ENCODE measurements around the gene PRKCA. TPM values are rescaled to one million over a fixed set of nuclear protein-coding genes. Genes with fewer than 3 reads are reported as not detected.
"Not testable (repeated sequence)": the region's sequence is repeated elsewhere in the genome, so short reads cannot be mapped to it uniquely, and the experiment has no call there.

Gene PRKCA
- total RNA-seq, 1 experiment from 2014 or later, result 36.1 TPM

DNA sequence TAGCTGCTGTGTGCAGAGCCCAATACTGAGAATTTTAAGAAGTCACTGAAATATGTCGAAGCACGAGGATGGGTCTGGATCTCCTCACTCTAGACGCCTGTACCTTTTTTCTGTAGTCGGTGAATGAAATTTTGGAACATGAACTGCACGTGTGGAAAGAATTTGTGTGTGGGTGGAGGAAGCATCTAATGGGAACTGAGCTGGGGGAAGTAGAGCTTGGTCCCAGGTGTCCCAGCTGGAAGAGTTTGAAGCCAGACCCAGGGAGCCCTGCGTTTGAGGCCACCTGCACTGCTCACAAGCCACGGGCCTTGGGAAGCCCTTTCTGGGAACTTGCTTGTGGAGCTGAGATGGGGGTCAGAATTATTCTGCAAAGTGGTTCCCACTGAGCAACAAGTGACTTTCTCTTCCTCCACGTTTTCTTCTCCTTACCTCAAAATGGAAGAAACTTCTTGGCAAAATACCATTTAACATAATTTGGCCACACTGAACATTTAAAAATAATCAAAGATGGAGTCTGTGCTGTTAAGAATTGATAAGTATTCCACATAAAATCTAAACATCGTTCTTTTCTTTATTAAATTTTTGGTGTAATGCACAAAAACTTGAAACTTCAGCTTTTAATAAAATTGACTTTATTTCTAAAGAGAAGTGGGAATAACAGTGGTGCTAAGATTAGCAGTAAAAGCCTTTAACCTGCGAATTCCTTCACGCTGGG lies 163.8 kb downstream of the PRKCA start:
- Histone ChIP-seq H3K4me3 (no peak overlapping the region), H3K4me1 (replicated peaks) (peaks cover 95% of the 10 kb centered on the region), H3K27me3 (replicated peaks) (no peaks in the 10 kb centered on the region), H3K36me3 (no peaks in the 10 kb centered on the region), H3K27ac (peak overlapping the region; percentile 89), H3K9me3 (replicated peaks) (no peaks in the 10 kb centered on the region)
- DNase-seq (ENCODE audit: low read depth in 1 of 2, low spot score in 2 of 2), result no peak

DNA sequence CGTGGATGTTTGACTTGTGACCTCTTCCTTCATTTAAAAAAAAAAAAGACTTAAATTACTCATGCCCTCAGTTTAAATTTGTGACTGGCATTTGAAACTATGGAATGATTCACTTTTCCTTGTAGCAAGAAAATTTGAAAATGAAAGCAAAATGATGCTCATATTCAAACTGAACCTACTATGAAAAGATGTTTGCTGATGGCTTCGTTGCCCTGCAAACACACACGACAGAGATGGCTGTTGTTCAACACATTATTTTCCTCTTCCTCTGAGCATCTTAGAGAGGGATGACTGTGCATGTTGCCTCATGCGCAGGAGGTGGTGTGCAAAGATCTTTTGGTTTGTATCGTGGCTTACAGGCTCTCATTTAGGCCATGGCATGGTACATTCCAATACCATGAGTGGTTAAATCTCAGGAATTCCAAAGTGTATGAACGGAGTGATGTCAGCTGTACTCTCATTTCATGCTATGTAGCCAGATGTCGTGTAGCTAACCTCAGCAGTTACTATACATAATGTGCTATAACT lies 164.5 kb downstream of the PRKCA start:
- DNase-seq (ENCODE audit: low read depth in 1 of 2, low spot score in 2 of 2), result peak; percentile 92 to 97
- Histone ChIP-seq H3K27me3 (replicated peaks) (no peaks in the 10 kb centered on the region), H3K4me3 (no peak overlapping the region), H3K9me3 (replicated peaks) (no peaks in the 10 kb centered on the region), H3K27ac (peak overlapping the region; percentile 89), H3K4me1 (replicated peaks) (peaks cover 89% of the 10 kb centered on the region), H3K36me3 (no peaks in the 10 kb centered on the region)

DNA sequence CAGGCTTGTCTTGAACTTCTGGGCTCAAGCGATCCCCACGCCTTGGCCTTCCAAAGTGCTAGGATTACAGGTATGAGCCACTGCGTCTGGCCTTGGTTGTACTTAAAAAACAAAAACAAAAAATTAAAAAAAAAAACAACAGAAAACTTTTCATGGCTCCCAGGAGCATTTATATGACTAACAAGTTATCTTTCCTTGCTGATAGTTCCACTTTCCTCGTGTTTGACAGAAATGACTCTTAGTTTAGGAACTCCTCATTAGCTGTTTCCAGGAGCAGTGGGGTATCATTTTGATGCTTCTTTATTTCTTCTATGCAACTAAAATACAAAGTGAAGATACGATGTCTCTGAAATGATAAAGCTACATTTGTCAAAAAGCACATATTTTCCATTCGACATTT lies 165.4 kb downstream of the PRKCA start:
- Histone ChIP-seq H3K27me3 (replicated peaks) (no peaks in the 10 kb centered on the region), H3K27ac (peak overlapping the region; percentile 89), H3K4me3 (no peak overlapping the region), H3K36me3 (no peaks in the 10 kb centered on the region), H3K9me3 (replicated peaks) (no peaks in the 10 kb centered on the region), H3K4me1 (replicated peaks) (peaks cover 81% of the 10 kb centered on the region)
- peak in 1 of 2 experiments; percentile 32 for DNase-seq (ENCODE audit: low read depth in 1 of 2, low spot score in 2 of 2)

DNA sequence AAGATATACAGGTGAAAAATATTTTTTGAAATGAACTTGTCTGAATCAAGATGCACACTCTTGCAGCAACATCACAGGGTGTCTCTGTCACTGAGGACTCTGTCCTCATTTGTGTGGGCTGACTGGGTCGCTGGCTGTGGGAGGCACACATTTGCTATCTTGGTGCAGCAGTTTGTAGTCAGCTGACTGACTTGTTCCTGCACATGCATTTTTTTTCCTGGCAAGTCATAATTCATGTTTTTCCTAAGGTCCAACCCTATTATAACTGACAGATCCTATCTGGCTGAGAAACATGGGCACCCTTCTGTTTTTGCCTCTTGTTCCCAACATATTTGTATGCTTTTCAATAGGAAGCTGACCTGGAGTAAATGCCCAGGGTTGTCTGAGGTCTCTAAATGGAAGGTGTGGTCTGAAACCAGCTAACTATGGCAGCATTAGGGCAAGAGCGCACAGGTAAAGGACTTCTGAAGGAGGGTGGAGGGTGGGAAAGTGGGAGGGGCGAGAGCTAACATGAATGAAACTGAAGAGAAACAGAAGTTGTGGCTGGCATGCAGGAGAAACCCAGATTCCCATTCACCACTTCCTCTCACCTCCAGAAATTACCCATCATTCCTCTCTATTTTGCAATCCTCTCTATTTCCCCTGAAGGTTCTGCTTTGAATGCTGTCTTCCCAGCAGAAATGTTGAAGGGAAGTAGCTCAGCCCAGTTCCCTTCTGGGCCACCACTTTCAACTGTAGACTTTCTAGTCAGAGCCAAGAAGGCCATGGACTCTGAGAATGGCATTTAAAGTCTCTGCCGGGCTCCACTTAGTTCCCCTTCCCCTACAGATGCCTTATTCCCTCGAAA lies 166.1 kb downstream of the PRKCA start:
- Histone ChIP-seq H3K27me3 (replicated peaks) (no peaks in the 10 kb centered on the region), H3K36me3 (no peaks in the 10 kb centered on the region), H3K9me3 (replicated peaks) (no peaks in the 10 kb centered on the region), H3K27ac (peak overlapping the region; percentile 89), H3K4me3 (no peak overlapping the region), H3K4me1 (replicated peaks) (peaks cover 75% of the 10 kb centered on the region)
- DNase-seq (ENCODE audit: low read depth in 1 of 2, low spot score in 2 of 2), result peak in 1 of 2 experiments; percentile 34

DNA sequence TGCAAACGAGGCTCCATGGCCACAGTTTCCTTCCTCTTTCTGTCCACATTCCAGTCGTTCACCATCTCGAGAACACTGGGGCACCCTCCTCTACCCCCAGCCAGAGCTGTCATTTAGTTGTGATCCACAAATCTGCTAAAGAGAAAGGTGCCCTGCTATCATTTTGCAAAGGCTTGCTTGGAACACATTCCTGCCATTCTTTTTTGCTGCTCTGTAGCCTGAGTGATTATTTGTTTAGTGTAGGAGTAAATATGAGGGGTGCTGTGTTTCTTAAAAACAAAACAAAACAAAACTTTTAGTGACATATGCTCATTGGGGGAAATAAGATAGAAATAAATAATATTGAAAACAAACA lies 166.7 kb downstream of the PRKCA start:
- peak; percentile 61 to 82 for DNase-seq (ENCODE audit: low read depth in 1 of 2, low spot score in 2 of 2)
- H3K4me1 ChIP-seq (replicated peaks), result peaks cover 72% of the 10 kb centered on the region
- H3K27ac ChIP-seq, result peak overlapping the region; percentile 89
- no peaks in the 10 kb centered on the region for H3K36me3 ChIP-seq
- H3K9me3 ChIP-seq (replicated peaks), result no peaks in the 10 kb centered on the region
- no peaks in the 10 kb centered on the region for H3K27me3 ChIP-seq (replicated peaks)
- no peak overlapping the region for H3K4me3 ChIP-seq

DNA sequence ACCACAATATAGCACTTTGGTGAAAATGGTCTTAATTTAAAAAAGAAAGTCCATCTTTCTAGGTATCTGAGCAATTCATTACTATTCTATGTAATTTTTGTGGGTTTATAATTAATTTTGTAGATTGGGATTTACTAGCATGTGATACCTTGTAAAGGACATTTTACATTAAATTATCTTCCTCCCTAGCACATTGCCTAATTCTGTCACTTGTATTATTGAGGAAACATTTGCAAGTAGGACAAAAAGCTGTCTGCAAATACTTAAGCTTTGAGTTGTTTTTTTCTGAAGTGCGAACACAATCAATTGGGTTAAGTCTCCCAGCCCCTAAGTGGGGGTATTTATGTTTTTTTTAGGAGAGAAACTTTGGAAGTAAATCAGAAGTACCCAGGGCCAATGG lies 167.0 kb downstream of the PRKCA start:
- no peak for DNase-seq (ENCODE audit: low read depth in 1 of 2, low spot score in 2 of 2)
- Histone ChIP-seq H3K36me3 (no peaks in the 10 kb centered on the region), H3K9me3 (replicated peaks) (no peaks in the 10 kb centered on the region), H3K27ac (peak overlapping the region; percentile 89), H3K27me3 (replicated peaks) (no peaks in the 10 kb centered on the region), H3K4me3 (no peak overlapping the region), H3K4me1 (replicated peaks) (peaks cover 68% of the 10 kb centered on the region)

DNA sequence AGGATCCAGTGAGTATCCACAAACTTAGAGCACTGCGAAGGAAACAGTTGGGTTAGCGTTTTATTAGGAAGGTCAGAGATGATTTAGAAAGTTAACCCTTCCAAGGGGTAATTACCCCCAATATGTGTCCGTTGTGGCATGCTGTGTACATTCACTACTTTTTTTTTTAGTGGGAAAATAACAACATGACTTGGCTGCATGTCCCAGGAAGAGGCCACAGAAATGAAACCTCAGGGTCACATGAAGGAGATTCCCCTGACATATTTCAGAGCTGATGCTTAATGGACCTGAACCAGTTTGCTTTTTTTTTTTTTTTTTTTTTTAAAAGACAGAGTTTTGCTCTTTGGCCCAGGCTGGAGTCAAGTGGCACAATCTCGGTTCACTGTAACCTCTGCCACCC lies 167.5 kb downstream of the PRKCA start:
- Histone ChIP-seq H3K9me3 (replicated peaks) (no peaks in the 10 kb centered on the region), H3K4me3 (no peak overlapping the region), H3K36me3 (no peaks in the 10 kb centered on the region), H3K4me1 (replicated peaks) (peaks cover 64% of the 10 kb centered on the region), H3K27ac (peak overlapping the region; percentile 89), H3K27me3 (replicated peaks) (no peaks in the 10 kb centered on the region)
- no peak for DNase-seq (ENCODE audit: low read depth in 1 of 2, low spot score in 2 of 2)

DNA sequence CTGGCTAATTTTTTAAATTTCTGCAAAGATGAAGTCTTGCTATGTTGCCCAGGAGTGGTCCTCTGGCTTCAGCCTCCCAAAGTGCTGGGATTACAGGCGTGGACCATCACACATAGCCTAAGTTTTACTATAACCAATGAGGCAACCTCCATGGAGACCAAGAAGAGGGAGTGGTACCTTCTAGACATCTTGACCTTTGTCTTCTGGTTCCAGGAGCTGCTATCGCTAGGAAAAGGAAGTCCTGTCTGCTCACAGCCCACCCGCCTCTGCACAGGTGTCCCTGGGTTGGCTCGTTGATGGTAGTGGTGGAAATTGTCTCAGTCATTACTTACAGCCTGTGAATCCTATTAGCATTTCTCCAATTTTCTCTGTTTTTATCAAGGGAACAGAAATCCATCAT lies 169.7 kb downstream of the PRKCA start:
- Histone ChIP-seq H3K36me3 (no peaks in the 10 kb centered on the region), H3K27me3 (replicated peaks) (no peaks in the 10 kb centered on the region)
- no peak for DNase-seq (ENCODE audit: low read depth in 1 of 2, low spot score in 2 of 2)

DNA sequence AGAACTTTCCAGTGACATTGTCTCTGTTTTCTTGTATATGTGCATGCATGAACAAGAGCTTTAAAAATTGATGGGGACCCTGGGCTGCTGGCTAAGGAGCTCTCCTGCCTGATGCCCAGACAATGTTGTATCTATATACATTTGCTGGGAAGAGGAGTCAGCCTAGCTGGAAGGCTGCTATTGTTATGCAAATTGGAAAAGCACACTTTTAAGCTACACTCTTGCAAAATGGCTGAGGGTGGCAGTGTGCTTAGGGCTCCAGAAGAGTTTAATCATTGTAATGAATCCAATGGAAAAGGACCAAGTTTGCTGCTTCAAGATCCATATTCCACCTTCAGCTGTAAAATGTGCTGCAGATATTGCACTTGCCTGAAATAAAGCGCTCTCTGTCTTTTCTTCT lies 171.8 kb downstream of the PRKCA start:
- Histone ChIP-seq H3K36me3 (no peaks in the 10 kb centered on the region), H3K9me3 (replicated peaks) (no peaks in the 10 kb centered on the region), H3K4me3 (no peak overlapping the region), H3K27me3 (replicated peaks) (no peaks in the 10 kb centered on the region), H3K27ac (no peak overlapping the region), H3K4me1 (replicated peaks) (peaks cover 37% of the 10 kb centered on the region)
- DNase-seq (ENCODE audit: low read depth in 1 of 2, low spot score in 2 of 2), result no peak

More for the DNA sequence above, 169.7 kb downstream of the PRKCA start:
- peaks cover 54% of the 10 kb centered on the region for H3K4me1 ChIP-seq (replicated peaks)
- no peak overlapping the region for H3K27ac ChIP-seq
- no peaks in the 10 kb centered on the region for H3K9me3 ChIP-seq (replicated peaks)
- H3K4me3 ChIP-seq, result no peak overlapping the region

DNA sequence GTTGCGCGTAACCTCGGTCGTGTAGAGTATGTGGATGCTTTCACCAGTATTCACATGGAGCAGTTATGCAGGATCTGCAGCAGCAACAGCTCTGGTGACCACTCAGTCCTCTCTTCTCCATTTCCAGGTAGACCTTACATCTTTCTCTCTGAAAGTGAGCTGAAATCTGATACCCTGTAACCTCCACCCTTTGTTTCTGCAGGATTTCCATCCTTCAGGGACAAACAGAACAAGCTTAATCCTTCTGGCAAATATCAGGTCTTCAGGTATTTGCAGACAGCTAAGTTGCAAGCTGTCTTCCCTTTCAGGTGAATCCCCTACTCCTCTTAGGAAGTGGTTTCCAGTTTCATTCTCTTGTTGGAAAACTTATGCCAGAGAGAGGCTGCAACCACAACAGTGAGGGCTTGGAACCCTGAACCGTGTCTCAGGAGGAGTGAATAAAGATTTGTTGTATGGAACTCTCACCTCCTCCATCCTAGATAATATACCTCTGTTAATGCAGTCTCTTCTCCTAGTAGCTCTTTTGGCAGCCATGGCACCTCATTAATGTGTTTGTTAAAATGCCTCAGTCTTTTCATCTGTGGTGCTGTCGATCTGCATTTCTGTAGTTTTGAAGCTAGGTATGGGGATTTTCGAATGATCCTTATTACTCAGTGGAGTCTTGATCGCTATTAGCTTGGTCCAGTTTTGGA lies 172.5 kb downstream of the PRKCA start:
- no peak for DNase-seq (ENCODE audit: low read depth in 1 of 2, low spot score in 2 of 2)

DNA sequence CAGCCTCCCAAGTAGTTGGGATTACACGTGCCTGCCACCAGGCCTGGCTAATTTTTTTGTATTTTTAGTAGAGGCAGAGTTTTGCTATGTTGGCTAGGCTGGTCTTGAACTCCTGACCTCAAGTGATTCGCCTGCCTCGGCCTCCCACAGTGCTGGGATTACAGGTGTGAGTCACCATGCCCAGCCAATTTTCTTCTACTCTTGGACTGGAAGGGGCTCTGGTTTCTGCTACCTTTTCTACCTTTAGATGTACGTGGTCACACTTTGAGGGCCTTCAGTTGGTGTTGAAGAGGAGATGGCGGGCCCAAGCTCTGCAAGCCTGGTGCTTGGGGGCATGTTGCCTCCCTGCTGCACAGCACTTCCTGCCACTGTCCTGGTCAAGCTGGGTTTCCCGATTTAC lies 173.6 kb downstream of the PRKCA start:
- no peak for DNase-seq (ENCODE audit: low read depth in 1 of 2, low spot score in 2 of 2)
- Histone ChIP-seq H3K27me3 (replicated peaks) (no peaks in the 10 kb centered on the region), H3K36me3 (no peaks in the 10 kb centered on the region), H3K27ac (no peak overlapping the region), H3K4me3 (no peak overlapping the region), H3K9me3 (replicated peaks) (no peaks in the 10 kb centered on the region), H3K4me1 (replicated peaks) (peaks cover 24% of the 10 kb centered on the region)

More for the DNA sequence above, 172.5 kb downstream of the PRKCA start:
- no peaks in the 10 kb centered on the region for H3K27me3 ChIP-seq (replicated peaks)
- no peaks in the 10 kb centered on the region for H3K36me3 ChIP-seq
- no peak overlapping the region for H3K4me3 ChIP-seq
- no peak overlapping the region for H3K27ac ChIP-seq
- peaks cover 30% of the 10 kb centered on the region for H3K4me1 ChIP-seq (replicated peaks)
- no peaks in the 10 kb centered on the region for H3K9me3 ChIP-seq (replicated peaks)

DNA sequence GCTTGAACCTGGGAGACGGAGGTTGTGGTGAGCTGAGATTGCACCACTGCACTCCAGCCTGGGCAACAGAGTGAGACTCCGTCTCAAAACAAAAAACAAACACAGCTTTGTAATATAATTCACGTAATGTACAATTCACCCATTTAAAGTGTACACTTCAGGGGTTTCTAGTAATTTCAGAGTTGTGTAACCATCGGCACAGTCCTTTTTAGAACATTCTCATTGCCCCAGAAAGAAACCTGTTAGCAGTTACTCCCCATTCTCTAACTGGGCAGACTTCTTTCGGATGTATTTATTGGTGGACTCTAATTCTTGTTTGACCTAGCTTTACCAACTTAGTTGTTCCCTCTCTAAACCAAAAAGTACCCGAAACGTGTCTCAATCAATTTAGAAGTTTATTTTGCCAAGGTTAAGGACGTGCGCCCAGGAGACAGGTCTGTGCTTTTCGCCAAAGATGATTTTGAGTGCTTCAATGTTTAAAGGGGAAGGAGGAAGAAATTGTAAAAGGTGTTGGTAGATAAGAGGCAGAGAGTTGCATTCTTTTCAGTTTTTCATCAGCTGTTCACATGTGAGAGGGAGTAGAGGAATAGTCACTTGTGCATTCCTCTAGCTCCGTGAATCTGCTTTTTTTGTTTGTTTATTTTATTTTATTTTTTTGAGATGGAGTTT lies 175.3 kb downstream of the PRKCA start:
- Histone ChIP-seq H3K9me3 (replicated peaks) (no peaks in the 10 kb centered on the region), H3K36me3 (no peaks in the 10 kb centered on the region), H3K27me3 (replicated peaks) (no peaks in the 10 kb centered on the region), H3K27ac (no peak overlapping the region), H3K4me3 (no peak overlapping the region), H3K4me1 (replicated peaks) (peaks cover 21% of the 10 kb centered on the region)
- DNase-seq (ENCODE audit: low read depth in 1 of 2, low spot score in 2 of 2), result no peak

DNA sequence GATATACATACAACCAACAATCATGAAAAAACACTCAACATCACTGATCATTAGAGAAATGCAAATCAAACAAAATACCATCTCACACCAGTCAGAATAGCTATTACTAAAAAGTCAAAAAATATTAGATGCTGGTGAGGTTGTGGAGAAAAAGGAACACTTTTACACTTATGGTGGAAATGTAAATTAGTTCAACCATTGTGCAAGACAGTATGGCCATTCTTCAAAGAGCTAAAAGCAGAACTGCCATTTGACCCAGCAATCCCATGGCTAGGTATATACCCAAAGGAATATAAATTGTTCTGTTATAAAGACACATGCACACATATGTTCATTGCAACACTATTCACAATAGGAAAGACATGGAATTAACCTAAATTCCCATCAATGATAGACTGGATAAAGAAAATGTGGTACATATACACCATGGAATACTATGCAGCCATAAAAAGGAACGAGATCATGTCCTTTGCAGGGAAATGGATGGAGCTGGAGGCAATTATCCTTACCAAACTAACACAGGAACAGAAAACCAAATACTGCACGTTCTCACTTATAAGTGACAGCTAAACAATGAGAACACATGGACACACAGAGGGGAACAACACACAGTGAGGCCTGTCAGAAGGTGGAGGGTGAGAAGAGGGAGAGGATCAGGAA lies 176.9 kb downstream of the PRKCA start:
- not testable (repeated sequence) for H3K27ac ChIP-seq; H3K9me3 ChIP-seq (replicated peaks); H3K4me3 ChIP-seq; DNase-seq (ENCODE audit: low read depth in 1 of 2, low spot score in 2 of 2); H3K27me3 ChIP-seq (replicated peaks); H3K36me3 ChIP-seq
- peaks cover 16% of the 10 kb centered on the region for H3K4me1 ChIP-seq (replicated peaks)

Measured in SJSA1 (cell line).